Muscle of back (tissue), 13 donors: ENCODE data around the gene MED6. TPM values are rescaled to one million over a fixed set of nuclear protein-coding genes. Genes with fewer than 3 reads are reported as not detected.
A peak's percentile ranks its signal among the peaks of the same experiment; 100 is the strongest.

Source experiments
- DNase-seq, 3 donors: peaks; one replicate each; pipeline versions ENCODE4 v3.0.0 to v3.0.0-alpha.2; 2013
- long read RNA-seq, 9 donors: transcript quantifications; one replicate each; lab custom pipeline, GENCODE V29; 2026
- polyA plus RNA-seq, 10 donors: library from polyadenylated mRNA; unstranded; fragments of 120-200 nt; gene quantifications; one replicate each; pipeline ENCODE4 v1.2.1, GENCODE V29; 2013; ENCODE audit not compliant: insufficient read length in 10 of 10

The MED6 gene
- 10 to 100 TPM; 25.4 to 38.4 (median 30.6) TPM for polyA plus RNA-seq
- long read RNA-seq, donor 1, partial matches to known transcripts: 0 of 1 reads
- long read RNA-seq, donor 1, other reads (novel, unspliced or antisense): 0 of 1 reads
- long read RNA-seq, donor 2, partial matches to known transcripts: 0 of 4 reads
- long read RNA-seq, donor 2, other reads (novel, unspliced or antisense): 0 of 4 reads
- long read RNA-seq, donor 3: 0 reads
- long read RNA-seq, donor 4, partial matches to known transcripts: 0 of 4 reads
- long read RNA-seq, donor 4, other reads (novel, unspliced or antisense): 0 of 4 reads
- long read RNA-seq, donor 5, transcript MED6-201 (8 exons, 1,995 nt): major isoform, 7 of 8 reads
- long read RNA-seq, donor 5, partial matches to known transcripts: 0 of 8 reads
- long read RNA-seq, donor 5, other reads (novel, unspliced or antisense): 0 of 8 reads
- long read RNA-seq, donor 6, partial matches to known transcripts: 0 of 4 reads
- long read RNA-seq, donor 6, other reads (novel, unspliced or antisense): 0 of 4 reads
- long read RNA-seq, donor 7, partial matches to known transcripts: 0 of 4 reads
- long read RNA-seq, donor 7, other reads (novel, unspliced or antisense): 0 of 4 reads
- long read RNA-seq, donor 8, partial matches to known transcripts: 0 of 3 reads
- long read RNA-seq, donor 8, other reads (novel, unspliced or antisense): 0 of 3 reads
- long read RNA-seq, donor 9, partial matches to known transcripts: 0 of 2 reads
- long read RNA-seq, donor 9, other reads (novel, unspliced or antisense): 0 of 2 reads

GRCh38 chr14:70600382-70601157 lies at the start of gene MED6:
TSS of gene MED6 (minus strand) at chr14:70600655. CDS start at chr14:70600637, 18 bp downstream.
- peak; percentile 94 to 97 (median 95) for DNase-seq

GRCh38 chr14:70649803-70650202 lies 49.3 kb upstream of the MED6 start:
- no peak for DNase-seq

DNA sequence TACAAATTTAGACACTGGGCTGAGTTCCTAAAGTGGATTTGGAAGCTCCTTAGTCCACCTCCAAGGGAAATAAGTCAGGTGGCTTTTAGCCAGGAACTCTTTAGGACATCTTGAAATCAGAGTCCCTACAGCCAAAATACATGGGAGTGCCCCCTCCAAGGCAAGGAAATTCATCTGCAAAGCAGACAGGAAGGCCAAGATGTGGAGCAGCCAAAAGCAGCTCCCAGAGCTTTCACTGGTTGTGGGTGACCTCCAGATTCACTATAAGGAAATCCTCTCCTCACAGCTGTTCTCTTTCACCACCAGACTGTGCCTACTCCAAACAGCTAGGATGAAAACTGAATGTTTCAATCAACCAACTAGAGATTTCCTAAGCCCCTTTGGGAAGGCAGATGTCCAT lies 47.9 kb upstream of the MED6 start:
- DNase-seq: peak in 2 of 3 donors; percentile 33 to 61

GRCh38 chr14:70646705-70647104 lies 46.2 kb upstream of the MED6 start:
- DNase-seq: no peak

GRCh38 chr14:70645892-70646291 lies 45.4 kb upstream of the MED6 start:
- DNase-seq: no peak

DNA sequence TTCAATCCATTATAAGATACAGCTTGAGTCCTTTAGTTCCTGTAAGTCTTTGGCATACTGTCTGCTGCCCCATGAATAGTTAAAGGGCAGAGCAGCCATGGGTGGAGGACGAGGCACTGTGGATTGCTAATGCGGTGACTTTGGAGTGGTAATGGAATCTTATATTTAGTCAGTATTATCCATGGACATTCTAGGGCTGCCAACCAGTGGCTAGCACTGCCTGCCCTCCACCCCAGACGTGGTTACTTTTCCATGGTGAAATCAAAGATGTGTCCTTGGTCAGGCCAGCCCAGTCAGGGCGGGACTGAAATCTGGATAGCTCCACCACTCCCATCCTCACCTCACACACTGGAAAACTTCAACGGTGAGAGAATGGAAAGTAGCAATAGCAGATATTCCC lies 43.5 kb upstream of the MED6 start:
- no peak for DNase-seq

DNA sequence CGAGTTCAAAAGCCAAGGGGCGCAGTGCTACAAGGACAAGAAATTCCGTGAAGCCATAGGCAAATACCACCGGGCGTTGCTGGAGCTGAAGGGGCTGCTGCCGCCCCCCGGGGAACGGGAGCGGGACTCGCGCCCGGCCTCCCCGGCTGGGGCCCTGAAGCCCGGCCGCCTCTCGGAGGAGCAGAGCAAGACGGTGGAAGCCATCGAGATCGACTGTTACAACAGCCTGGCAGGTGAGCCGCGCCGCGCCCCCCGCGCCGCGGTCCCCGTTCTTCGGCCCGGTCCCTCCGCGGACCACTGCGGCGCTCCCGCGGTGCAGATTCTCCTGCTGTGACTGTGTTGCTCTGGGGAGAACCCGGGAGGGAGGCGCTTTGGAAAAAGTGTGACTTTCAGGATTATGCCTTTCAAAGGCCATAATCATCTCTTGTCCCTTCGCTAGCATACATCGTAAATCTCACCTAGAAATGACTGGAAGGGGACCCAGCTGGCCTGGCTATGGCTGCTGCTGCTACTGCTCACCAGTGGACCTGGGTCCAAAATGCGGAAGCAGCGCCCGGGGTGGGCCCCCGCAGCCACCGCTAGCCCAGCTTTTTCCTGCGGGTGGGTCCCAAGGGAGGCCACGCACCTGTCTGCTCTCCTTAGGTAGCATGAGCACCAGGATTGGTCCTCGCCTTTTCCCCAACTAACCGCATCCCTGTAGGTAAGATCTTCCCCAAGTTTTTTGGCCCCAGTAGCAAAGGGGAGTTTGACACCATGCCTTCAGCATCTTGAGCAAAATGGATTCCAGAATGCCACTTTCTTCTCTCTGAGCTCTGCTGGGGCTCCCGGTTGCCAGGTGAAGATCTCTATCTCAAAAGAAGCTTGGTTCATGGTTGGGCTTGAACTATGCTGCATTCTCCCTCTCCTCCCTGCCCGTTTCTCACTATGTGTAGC lies 42.1 kb upstream of the MED6 start:
- DNase-seq: peak in 1 of 3 donors; percentile 52

GRCh38 chr14:70641548-70642302 lies 41.3 kb upstream of the MED6 start, which contains the start of gene TTC9:
TSS of gene TTC9 (plus strand) at chr14:70641916. CDS start at chr14:70642130, 214 bp downstream.
- DNase-seq: peak in 1 of 3 donors; percentile 46

GRCh38 chr14:70640938-70641547 lies 40.6 kb upstream of the MED6 start:
- peak; percentile 36 to 52 (median 51) for DNase-seq

- no peak for DNase-seq
These were observed 38.0 kb upstream of the MED6 start for GRCh38 chr14:70638416-70638815.

DNA sequence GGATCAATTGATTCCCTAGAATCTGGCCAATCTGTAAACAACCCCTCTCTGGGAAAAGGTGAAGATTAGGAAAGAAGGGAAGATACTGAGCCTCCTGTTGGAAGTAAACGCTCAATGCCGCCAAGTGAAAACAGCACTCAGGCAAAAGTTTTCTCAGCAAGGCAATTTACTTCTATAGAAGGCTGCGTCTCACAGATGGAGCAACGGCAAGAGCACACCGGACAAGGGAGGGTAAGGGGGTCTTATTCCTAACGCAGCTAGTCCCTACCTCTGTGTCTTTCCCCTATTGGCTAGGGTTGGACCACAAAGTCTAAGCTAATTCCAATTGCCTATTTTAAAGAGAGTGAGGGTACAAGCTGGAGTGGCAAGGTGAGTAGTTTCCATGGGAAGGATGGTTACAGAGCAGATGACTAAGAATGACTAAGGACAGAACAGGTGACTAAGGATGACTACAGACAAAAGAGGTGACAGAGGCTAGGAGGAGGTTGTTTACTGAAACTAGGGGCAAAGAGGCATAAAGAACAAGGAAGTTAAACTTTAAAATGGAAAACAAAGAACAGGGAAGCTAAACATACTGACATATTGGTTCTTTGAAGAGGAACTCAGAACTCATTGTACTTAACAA lies 35.6 kb upstream of the MED6 start:
- DNase-seq: no peak

GRCh38 chr14:70631948-70632347 lies 31.5 kb upstream of the MED6 start:
- DNase-seq: no peak

- no peak for DNase-seq
These were observed 24.5 kb upstream of the MED6 start for GRCh38 chr14:70624972-70625371.

- DNase-seq: peak in 1 of 3 donors; percentile 18
These were observed 21.8 kb upstream of the MED6 start for GRCh38 chr14:70622111-70622712.

GRCh38 chr14:70619708-70620107 lies 19.3 kb upstream of the MED6 start:
- DNase-seq: no peak

DNA sequence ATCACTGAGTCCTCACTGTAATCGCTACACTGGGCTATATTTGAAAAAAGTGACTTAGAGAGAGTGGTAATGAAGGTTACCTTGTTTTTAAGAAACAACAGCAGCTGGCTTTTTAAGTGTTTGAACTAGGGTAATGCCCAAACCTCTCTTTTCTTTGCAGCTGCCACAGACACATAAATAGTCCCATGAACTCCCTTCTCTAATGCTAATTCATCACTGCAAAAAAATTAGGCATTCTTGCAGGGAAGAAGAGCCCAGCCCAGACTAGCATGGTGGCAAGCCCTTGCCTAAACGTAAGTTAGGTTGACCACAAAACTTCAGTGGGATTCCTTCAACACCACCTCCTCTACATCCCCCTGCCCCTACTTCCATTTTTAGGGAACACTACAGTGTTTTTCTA lies 17.9 kb upstream of the MED6 start:
- DNase-seq: no peak

- DNase-seq: no peak
These were observed 16.2 kb upstream of the MED6 start for GRCh38 chr14:70616646-70617045.

GRCh38 chr14:70611216-70611615 lies 10.8 kb upstream of the MED6 start:
- no peak for DNase-seq

DNA sequence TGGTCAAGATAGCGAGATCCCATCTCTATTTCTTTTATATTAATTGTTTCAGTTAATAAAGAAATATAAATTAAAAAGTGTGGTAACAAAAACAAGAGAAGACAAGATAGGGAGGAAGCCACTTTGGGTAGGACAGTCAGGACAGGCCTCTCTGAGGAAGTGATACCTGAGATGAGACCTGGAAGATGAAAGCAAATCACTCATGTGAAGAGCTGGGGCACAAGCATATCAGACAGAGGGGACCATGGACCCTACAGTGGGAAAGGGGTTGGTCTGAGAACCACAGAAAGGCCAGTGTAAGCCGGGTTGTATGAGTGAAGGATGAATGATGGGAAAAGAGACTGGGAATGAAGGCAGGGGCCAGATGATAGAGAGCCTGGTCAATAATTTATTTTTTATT lies 1.8 kb upstream of the MED6 start:
- no peak for DNase-seq
